Progenitor cell of endocrine pancreas (in vitro differentiated cells): Measurements from ENCODE around the gene MCFD2. TPM values are rescaled to one million over a fixed set of nuclear protein-coding genes. Genes with fewer than 3 reads are reported as not detected.

Experiments
- DNase-seq: peaks from one replicate; pipeline ENCODE4 v3.0.0; 2021; ENCODE audit warnings: low spot score; ENCODE audit not compliant: unreplicated experiment
- H3K27ac Mint-ChIP-seq: 2 replicates; pipeline ENCODE4 v1.8.0; 2021; ENCODE audit warnings: mild to moderate bottlenecking, moderate library complexity, mixed read lengths
- H3K27me3 Mint-ChIP-seq: 2 replicates; pipeline ENCODE4 v1.8.0; 2021; ENCODE audit warnings: mixed read lengths
- H3K36me3 Mint-ChIP-seq: 2 replicates; pipeline ENCODE4 v1.8.0; 2022; ENCODE audit warnings: mixed read lengths; ENCODE audit not compliant: insufficient read depth
- H3K4me1 Mint-ChIP-seq: 2 replicates; pipeline ENCODE4 v1.8.0; 2021; ENCODE audit warnings: low read depth, mixed read lengths
- H3K4me3 Mint-ChIP-seq: 2 replicates; pipeline ENCODE4 v1.8.0; 2021; ENCODE audit warnings: low read depth, mild to moderate bottlenecking, moderate library complexity, mixed read lengths
- H3K9me3 Mint-ChIP-seq: 2 replicates; pipeline ENCODE4 v1.8.0; 2021; ENCODE audit warnings: low read depth, mixed read lengths
- CTCF ChIP-seq: fragments of 200-600 bp; sonication (generic); IDR thresholded peaks from one replicate; pipeline ENCODE4 v1.5.0; 2021; ENCODE audit warnings: antibody characterized with exemption, mild to moderate bottlenecking; ENCODE audit not compliant: unreplicated experiment
- total RNA-seq: library from RNA; stranded (reverse); gene quantifications from 2 replicates; pipeline ENCODE4 v1.2.1, GENCODE V29; 2021

The MCFD2 gene
- total RNA-seq, 1 donor from 2014 or later = 72.9 TPM

- Mint-ChIP-seq H3K4me1 (no peaks in the 10 kb centered on the region), H3K4me3 (no peak overlapping the region), H3K9me3 (no peaks in the 10 kb centered on the region), H3K36me3 (no peaks in the 10 kb centered on the region), H3K27me3 (no peaks in the 10 kb centered on the region), H3K27ac (no peak overlapping the region)
- TF ChIP-seq CTCF = no peak
- no peak for DNase-seq
These were observed 23.6 kb downstream of the MCFD2 start for GRCh38 chr2:46891956-46892553.

- Mint-ChIP-seq H3K4me1 (no peaks in the 10 kb centered on the region), H3K36me3 (no peaks in the 10 kb centered on the region), H3K27me3 (peaks cover 11% of the 10 kb centered on the region), H3K9me3 (no peaks in the 10 kb centered on the region), H3K4me3 (no peak overlapping the region), H3K27ac (no peak overlapping the region)
- no peak for DNase-seq
- TF ChIP-seq CTCF = no peak
These were observed 27.1 kb downstream of the MCFD2 start for GRCh38 chr2:46888421-46888952.

- TF ChIP-seq CTCF = no peak
- DNase-seq = no peak
- peaks cover 11% of the 10 kb centered on the region for H3K27me3 Mint-ChIP-seq
- H3K27ac Mint-ChIP-seq = no peak overlapping the region
- no peaks in the 10 kb centered on the region for H3K36me3 Mint-ChIP-seq
- no peaks in the 10 kb centered on the region for H3K4me1 Mint-ChIP-seq
- no peak overlapping the region for H3K4me3 Mint-ChIP-seq
- H3K9me3 Mint-ChIP-seq = no peaks in the 10 kb centered on the region
These were observed 28.3 kb downstream of the MCFD2 start for GRCh38 chr2:46887028-46887885.

- no peaks in the 10 kb centered on the region for H3K4me1 Mint-ChIP-seq
- DNase-seq = no peak
- H3K36me3 Mint-ChIP-seq = no peaks in the 10 kb centered on the region
- no peaks in the 10 kb centered on the region for H3K9me3 Mint-ChIP-seq
- H3K27ac Mint-ChIP-seq = no peak overlapping the region
- peaks cover 11% of the 10 kb centered on the region for H3K27me3 Mint-ChIP-seq
- TF ChIP-seq CTCF = no peak
- no peak overlapping the region for H3K4me3 Mint-ChIP-seq
These were observed 29.2 kb downstream of the MCFD2 start for GRCh38 chr2:46886268-46887027.

GRCh38 chr2:46885376-46885775 lies 30.2 kb downstream of the MCFD2 start:
- no peak for DNase-seq
- no peak overlapping the region for H3K4me3 Mint-ChIP-seq
- H3K4me1 Mint-ChIP-seq = no peaks in the 10 kb centered on the region
- H3K9me3 Mint-ChIP-seq = no peaks in the 10 kb centered on the region
- no peaks in the 10 kb centered on the region for H3K36me3 Mint-ChIP-seq
- H3K27ac Mint-ChIP-seq = no peak overlapping the region
- H3K27me3 Mint-ChIP-seq = peaks cover 11% of the 10 kb centered on the region
- no peak for TF ChIP-seq CTCF
